BE2C (cell line): ENCODE results near the gene CXCL3.

Source experiments
- DNase-seq: peaks from one replicate; pipeline ENCODE4 v3.0.0-alpha.2; 2020
- H3K27me3 ChIP-seq: fragments of 250-450 bp; sonication (Bioruptor Pico); 2 replicates; pipeline ENCODE4 v1.5.1; 2020; ENCODE audit warnings: mild to moderate bottlenecking
- H3K36me3 ChIP-seq: fragments of 250-450 bp; sonication (Bioruptor Pico); 2 replicates; pipeline ENCODE4 v1.5.1; 2020; ENCODE audit warnings: mild to moderate bottlenecking
- H3K4me1 ChIP-seq: fragments of 250-450 bp; sonication (Bioruptor Pico); 2 replicates; pipeline ENCODE4 v1.5.1; 2020
- H3K4me3 ChIP-seq: 2 replicates; pipeline ENCODE4 v1.5.1; 2011; ENCODE audit warnings: low read depth, low read length
- H3K9me3 ChIP-seq: fragments of 250-450 bp; sonication (Bioruptor Pico); 2 replicates; pipeline ENCODE4 v1.5.1; 2020
- TF ChIP-seq, protein P1 (sequence below): IDR thresholded peaks from 2 replicates; pipeline ENCODE4 v1.5.1; 2012; ENCODE audit warnings: mild to moderate bottlenecking, low read depth, low read length

The CXCL3 gene

GRCh38 chr4:73990988-73991741 lies 47.3 kb downstream of the CXCL3 start:
- Histone ChIP-seq H3K4me3 (no peak overlapping the region), H3K4me1 (no peaks in the 10 kb centered on the region), H3K9me3 (no peaks in the 10 kb centered on the region), H3K36me3 (no peaks in the 10 kb centered on the region), H3K27me3 (peaks cover 7% of the 10 kb centered on the region; the same call in 1 of the 2 replicates)
- TF ChIP-seq, protein P1, sequence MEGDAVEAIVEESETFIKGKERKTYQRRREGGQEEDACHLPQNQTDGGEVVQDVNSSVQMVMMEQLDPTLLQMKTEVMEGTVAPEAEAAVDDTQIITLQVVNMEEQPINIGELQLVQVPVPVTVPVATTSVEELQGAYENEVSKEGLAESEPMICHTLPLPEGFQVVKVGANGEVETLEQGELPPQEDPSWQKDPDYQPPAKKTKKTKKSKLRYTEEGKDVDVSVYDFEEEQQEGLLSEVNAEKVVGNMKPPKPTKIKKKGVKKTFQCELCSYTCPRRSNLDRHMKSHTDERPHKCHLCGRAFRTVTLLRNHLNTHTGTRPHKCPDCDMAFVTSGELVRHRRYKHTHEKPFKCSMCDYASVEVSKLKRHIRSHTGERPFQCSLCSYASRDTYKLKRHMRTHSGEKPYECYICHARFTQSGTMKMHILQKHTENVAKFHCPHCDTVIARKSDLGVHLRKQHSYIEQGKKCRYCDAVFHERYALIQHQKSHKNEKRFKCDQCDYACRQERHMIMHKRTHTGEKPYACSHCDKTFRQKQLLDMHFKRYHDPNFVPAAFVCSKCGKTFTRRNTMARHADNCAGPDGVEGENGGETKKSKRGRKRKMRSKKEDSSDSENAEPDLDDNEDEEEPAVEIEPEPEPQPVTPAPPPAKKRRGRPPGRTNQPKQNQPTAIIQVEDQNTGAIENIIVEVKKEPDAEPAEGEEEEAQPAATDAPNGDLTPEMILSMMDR, result no peak
- DNase-seq, result no peak

- Histone ChIP-seq H3K27me3 (peaks cover 2% of the 10 kb centered on the region; the same call in 1 of the 2 replicates), H3K4me3 (no peak overlapping the region), H3K36me3 (no peaks in the 10 kb centered on the region), H3K9me3 (no peaks in the 10 kb centered on the region), H3K4me1 (no peaks in the 10 kb centered on the region)
- DNase-seq, result no peak
- TF ChIP-seq, protein P1, result no peak
Measured at GRCh38 chr4:73989928-73990327, 48.6 kb downstream of the CXCL3 start.

DNA sequence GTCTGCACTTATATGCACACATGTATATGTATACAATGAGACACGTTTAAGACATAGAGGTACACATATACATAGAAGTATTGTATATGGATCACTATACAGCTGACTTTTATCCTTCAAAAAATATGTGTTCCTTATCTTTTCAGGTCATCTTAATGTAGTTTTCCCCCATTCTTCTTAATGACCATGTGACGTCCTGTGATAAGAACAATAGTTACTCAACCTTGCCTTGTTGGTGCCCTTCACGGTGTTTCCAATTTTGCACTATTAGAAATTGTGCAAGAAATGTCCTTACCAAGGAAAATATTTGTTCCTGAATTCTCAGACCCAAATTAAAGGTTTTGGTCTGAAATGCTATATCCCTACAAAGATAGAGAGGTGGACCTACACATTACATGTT lies 49.5 kb downstream of the CXCL3 start:
- Histone ChIP-seq H3K4me1 (no peaks in the 10 kb centered on the region), H3K4me3 (no peak overlapping the region), H3K36me3 (no peaks in the 10 kb centered on the region), H3K27me3 (no peaks in the 10 kb centered on the region), H3K9me3 (no peaks in the 10 kb centered on the region)
- TF ChIP-seq, protein P1, result no peak
- no peak for DNase-seq

GRCh38 chr4:73988061-73988460 lies 50.4 kb downstream of the CXCL3 start, which contains the start of gene PPBP:
PPBP (minus strand) TSS chr4:73988190; CDS start chr4:73988103, 87 bp downstream.
- Histone ChIP-seq H3K27me3 (no peaks in the 10 kb centered on the region), H3K36me3 (no peaks in the 10 kb centered on the region), H3K4me1 (no peaks in the 10 kb centered on the region), H3K4me3 (no peak within 1 kb of the TSS), H3K9me3 (no peaks in the 10 kb centered on the region)
- TF ChIP-seq, protein P1, result no peak
- no peak for DNase-seq
